Mucosa of descending colon (tissue), 3 donors: ENCODE data around the gene DGLUCY. TPM values are rescaled to one million over a fixed set of nuclear protein-coding genes. Genes with fewer than 3 reads are reported as not detected.
"Not testable (repeated sequence)": the region's sequence is repeated elsewhere in the genome, so short reads cannot be mapped to it uniquely, and the experiment has no call there.

Experiments used
- ATAC-seq: fragments of 200-7000 bp; cut with Tn5 transposase; one replicate; pipeline ENCODE4 v1.9.1; 2020; ENCODE audit warnings: mild to moderate bottlenecking, moderate library complexity
- DNase-seq, 3 donors: peaks; one replicate each; pipeline ENCODE4 v3.0.0-alpha.2; 2020
- H3K36me3 ChIP-seq: fragments of 200-600 bp; one replicate; pipeline ENCODE4 v1.8.0; 2021; ENCODE audit warnings: low read depth, mild to moderate bottlenecking
- H3K4me1 ChIP-seq: fragments of 200-600 bp; one replicate; pipeline ENCODE4 v1.8.0; 2021; ENCODE audit warnings: low read depth, mild to moderate bottlenecking
- H3K4me3 ChIP-seq: fragments of 200-600 bp; one replicate; pipeline ENCODE4 v1.8.0; 2021; ENCODE audit warnings: mild to moderate bottlenecking
- H3K9me3 ChIP-seq: fragments of 200-600 bp; one replicate; pipeline ENCODE4 v1.8.0; 2021; ENCODE audit warnings: mild to moderate bottlenecking
- CTCF ChIP-seq: fragments of 200-600 bp; IDR thresholded peaks from one replicate; pipeline ENCODE4 v1.8.0; 2022; ENCODE audit warnings: antibody characterized with exemption, mild to moderate bottlenecking
- intact Hi-C, 2 donors: fragments of 100-400 bp; cut with DNase I in 1 of 2; cut with micrococcal nuclease in 1 of 2; formaldehyde crosslinking; loops; one replicate each; pipeline versions ENCODE4 v1.11.0 to v1.11.1; 2022; cut with DNase I, micrococcal nuclease
- total RNA-seq, 3 donors: library from RNA; stranded (reverse); fragmentation: NEBNext Ultra II Directional in 2 of 3; extraction: Animal tissue kit (Norgen Biotek cat#: 25700) in 2 of 3; gene quantifications; one replicate each; pipeline versions ENCODE4 v1.2.1 to v1.2.4, GENCODE V29; 2021 to 2023
- donor health status: DM: no; HTN: no; CAD: no; lungs with moderate emphysema.
- donor health status: DM: no; HTN: no; CAD: no.
- donor health status: DM: no; HTN: yes; CAD: no.

The DGLUCY gene
- total RNA-seq, 3 donors from 2014 or later = 94.0 to 149 (median 114) TPM

GRCh38 chr14:91116913-91117588, 3.2 kb downstream of the DGLUCY start:
- Histone ChIP-seq H3K4me3 (no peak overlapping the region), H3K4me1 (peaks cover 30% of the 10 kb centered on the region)
- intact Hi-C loops = no loop called here

DNA sequence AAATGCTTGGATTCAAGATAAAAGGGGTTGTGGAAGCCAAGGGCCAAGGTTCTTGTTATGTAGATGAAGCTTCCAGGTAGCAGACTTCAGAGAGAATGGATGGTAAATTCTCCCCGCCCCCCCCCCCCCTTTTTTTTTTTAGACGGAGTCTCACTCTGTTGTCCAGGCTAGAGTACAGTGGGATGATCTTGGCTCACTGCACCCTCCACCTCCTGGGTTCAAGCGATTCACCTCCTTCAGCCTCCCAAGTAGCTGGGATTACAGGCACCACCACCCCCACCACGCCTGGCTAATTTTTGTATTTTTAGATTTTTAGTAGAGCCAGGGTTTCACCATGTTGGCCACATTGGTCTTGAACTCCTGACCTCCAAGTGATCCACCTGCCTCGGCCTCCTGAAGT, 4.1 kb downstream of the DGLUCY start:
- no peak for TF ChIP-seq CTCF
- H3K36me3 ChIP-seq = no peaks in the 10 kb centered on the region
- no peaks in the 10 kb centered on the region for H3K9me3 ChIP-seq
- no peak overlapping the region for H3K4me3 ChIP-seq
- ATAC-seq (no peak), DNase-seq (no peak)
- peaks cover 30% of the 10 kb centered on the region for H3K4me1 ChIP-seq
- intact Hi-C loops = no loop called here

More at GRCh38 chr14:91116913-91117588, 3.2 kb downstream of the DGLUCY start:
- no peak for ATAC-seq
- no peak for TF ChIP-seq CTCF
- Histone ChIP-seq H3K36me3 (no peaks in the 10 kb centered on the region), H3K9me3 (no peaks in the 10 kb centered on the region)
- no peak for DNase-seq

GRCh38 chr14:91118511-91119068, 4.7 kb downstream of the DGLUCY start:
- intact Hi-C loops = no loop called here
- Histone ChIP-seq H3K9me3 (no peaks in the 10 kb centered on the region), H3K4me3 (no peak overlapping the region), H3K4me1 (peaks cover 25% of the 10 kb centered on the region), H3K36me3 (no peaks in the 10 kb centered on the region)
- TF ChIP-seq CTCF = no peak
- ATAC-seq (no peak), DNase-seq (no peak)

GRCh38 chr14:91119556-91120311, 5.9 kb downstream of the DGLUCY start:
- Histone ChIP-seq H3K4me1 (peaks cover 33% of the 10 kb centered on the region), H3K9me3 (no peaks in the 10 kb centered on the region), H3K4me3 (no peak overlapping the region), H3K36me3 (no peaks in the 10 kb centered on the region)
- intact Hi-C loops = no loop called here
- peak; percentile 16 for ATAC-seq
- TF ChIP-seq CTCF = no peak
- no peak for DNase-seq

GRCh38 chr14:91123201-91123600, 9.3 kb downstream of the DGLUCY start:
- Histone ChIP-seq H3K36me3 (no peaks in the 10 kb centered on the region), H3K4me3 (no peak overlapping the region), H3K4me1 (peaks cover 34% of the 10 kb centered on the region), H3K9me3 (no peaks in the 10 kb centered on the region)
- DNase-seq = no peak
- TF ChIP-seq CTCF = no peak
- ATAC-seq = no peak
- intact Hi-C loops = no loop called here

- H3K9me3 ChIP-seq, DNase-seq, H3K36me3 ChIP-seq, H3K4me3 ChIP-seq, intact Hi-C loops, ATAC-seq: not testable (repeated sequence)
- peaks cover 26% of the 10 kb centered on the region for H3K4me1 ChIP-seq
These were observed 10.8 kb downstream of the DGLUCY start for GRCh38 chr14:91124406-91125270.
